GM18861 (cell line): Measurements from ENCODE around the gene WDFY4.

Source experiments
- ATAC-seq: cut with Tn5 transposase; IDR thresholded peaks from one replicate; pipeline ENCODE4 v1.9.1; 2021; ENCODE audit not compliant: unreplicated experiment

The WDFY4 gene

DNA sequence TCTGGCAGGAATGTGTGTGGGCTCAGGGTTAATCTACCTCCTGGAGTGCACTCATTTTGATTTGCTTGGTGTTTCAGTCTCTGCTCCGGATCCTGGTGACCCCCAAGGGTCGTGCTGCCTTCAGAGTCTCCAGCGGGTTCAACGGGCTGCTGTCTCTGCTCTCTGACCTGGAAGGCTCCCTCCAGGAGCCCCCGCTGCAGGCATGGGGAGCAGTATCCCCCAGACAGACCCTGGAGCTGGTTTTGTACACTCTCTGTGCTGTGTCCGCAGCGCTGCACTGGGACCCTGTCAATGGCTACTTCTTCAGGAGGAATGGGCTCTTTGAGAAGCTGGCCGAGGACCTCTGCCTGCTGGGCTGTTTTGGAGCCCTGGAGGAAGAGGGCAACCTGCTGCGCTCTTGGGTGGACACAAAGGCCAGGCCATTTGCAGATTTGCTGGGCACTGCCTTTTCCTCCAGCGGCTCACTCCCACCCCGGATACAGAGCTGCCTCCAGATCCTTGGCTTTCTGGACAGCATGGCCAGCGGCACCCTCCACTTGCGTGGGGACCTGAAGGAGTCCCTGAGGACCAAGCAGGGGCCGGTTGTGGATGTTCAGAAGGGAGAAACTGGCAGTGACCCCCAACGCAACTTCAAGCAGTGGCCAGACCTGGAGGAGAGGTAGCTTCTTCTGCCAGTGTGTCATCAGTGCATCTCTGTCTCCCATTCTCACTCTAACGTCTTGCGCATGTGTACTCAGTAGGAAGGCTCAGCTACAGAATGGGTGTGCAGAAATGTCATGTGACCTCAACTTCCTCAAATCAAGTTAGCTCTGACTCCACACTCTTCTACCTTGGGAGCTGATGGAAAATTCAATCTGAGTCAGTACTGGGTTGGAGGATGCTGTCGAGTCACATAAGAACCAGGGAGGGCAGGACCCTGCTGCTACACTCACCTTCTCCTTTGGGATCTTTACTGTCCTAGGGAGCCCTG is 58.5 kb downstream of the WDFY4 start:
- ATAC-seq = no peak

DNA sequence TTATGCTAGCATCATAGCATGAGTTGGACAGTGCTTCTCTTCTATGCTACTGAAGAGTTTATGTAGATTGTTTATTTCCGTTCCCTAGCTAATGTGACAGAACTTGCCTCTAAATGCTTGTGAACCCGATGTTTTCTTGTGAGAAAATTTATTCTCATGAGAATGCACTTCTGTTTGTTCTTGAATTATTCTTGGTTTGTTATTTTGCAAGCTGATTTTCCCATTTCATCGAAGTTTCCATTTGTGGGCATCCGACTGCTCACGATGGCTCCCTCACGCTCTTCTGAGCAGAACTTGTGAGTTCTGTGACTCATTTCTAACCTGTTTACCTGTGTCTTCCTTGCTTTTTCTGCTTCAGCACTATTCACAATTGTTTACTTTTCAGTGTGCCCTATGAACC is 59.9 kb downstream of the WDFY4 start:
- no peak for ATAC-seq

DNA sequence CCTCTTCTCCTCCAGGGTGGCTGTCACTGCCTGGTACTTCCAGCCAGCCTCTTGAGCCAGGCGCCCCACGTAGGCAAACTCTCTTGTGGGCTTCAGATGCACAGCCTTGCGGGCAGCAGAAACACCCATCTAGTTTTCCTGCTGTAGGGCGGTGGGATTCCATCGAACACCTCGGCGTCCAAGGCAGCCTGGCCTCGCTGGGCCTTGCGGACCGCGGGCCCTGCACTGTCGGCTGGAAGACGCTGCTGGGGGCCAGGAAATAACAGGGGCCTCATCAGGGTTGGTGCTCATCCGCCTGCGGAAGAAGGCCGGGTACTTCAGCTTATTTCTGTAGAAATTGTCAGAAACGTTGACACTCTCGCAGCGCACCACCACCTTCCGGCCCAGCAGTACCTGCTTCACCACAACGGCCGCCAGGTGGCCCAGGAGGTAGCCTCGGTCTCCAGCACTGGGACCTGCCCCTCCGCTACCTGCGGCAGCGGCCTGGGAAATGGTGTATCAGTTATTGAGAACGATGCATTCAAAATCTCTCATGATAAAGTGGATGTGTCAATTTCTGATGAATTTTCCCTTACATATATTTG is 61.1 kb downstream of the WDFY4 start:
- no peak for ATAC-seq

DNA sequence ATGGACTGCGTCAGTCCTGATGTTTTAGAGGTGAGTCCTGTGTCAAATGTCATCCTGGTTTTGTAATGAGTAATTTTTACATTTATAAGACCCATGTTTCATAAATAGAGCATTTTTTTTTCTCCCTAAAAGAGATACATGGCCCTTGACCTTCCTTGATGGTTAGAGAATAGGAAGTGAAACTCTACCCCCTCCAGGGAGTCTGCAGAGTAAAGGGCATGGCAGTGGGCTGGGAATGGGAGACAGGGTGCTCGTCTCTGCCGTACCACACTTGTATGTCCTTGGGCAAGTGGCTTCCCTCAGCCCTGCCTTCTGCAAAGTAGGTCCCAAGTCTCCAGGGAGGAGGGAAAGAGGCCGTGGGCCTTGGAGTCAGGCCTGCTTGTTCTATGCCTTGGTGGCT is 63.9 kb downstream of the WDFY4 start:
- peak; percentile 33 for ATAC-seq

DNA sequence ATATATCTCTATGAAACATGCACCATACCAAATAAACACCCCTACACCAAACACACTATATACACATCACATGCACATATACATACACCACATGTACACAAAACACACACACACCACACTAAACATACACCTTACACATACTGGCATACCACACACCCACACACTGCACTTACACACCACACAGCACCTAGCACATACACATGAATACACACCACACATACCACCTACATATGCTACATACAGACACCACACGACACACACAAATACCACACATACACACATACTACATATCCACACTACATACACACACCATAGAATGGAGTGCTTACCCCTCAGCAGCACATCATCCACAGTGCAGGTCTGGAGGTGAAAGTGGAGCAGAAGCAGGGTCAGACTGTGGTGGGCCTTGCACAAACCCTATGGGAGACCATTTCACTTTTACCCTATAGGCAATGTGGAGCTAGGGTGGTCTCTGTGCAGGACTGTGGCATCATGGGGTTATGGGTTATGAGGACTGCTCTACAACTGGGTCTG is 64.6 kb downstream of the WDFY4 start:
- ATAC-seq = no peak

DNA sequence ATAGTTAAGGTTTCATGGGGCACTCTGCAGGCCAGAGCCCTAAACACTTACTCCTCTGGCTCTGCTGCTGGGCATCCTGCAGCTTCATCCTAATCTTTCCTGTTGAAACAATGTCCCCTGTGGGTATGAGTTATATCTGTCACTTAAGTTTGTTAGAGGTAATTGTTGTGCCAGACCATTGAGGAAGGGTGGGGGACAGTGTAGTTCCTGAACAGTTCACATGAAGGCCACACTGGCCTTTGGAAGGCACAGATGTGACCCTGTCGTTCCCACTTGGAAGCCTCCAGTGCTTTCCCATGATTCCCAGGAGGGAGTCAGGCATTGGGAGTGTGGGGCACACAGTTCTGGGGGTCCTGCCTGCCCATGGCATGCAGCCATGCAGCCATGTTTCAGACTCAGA is 65.3 kb downstream of the WDFY4 start:
- ATAC-seq = no peak

DNA sequence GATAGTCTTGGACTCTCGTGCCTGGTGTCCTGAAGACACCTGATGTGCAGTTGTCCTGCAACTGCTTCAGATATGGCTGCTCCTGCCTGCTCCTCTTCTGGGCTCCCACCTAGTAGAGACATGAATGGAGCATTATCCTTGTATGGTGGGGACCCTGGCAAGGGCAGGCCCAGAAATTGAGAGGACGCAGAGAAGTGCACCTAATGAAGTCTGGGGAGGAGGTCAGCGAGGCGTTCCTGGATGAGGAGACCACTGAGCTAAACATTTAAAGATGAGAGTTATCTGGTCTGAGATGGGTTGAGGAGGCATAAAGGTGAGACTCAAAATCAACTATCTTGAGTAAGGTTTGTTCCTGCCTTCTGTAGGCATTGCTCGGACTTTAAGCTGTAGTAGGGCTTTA is 66.3 kb downstream of the WDFY4 start:
- no peak for ATAC-seq

DNA sequence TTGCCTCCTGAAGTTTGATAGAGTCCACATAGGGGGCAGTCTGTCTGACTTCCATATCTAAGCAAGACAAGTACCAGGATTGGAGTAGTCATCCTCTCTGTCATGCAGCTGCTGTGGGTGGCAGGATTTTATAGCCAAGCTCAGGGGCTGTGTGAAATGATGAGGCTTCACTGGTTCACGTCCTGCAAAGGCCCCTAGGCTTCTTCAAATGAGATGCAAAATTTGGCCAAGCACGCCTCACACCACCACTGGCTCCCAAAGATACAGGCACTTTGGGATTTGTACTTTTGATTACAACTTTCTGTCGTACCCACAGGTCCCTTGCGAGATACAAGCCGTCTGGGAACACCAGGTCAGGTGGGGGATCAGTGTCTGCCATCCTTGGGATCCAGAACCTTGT is 67.1 kb downstream of the WDFY4 start:
- no peak for ATAC-seq

DNA sequence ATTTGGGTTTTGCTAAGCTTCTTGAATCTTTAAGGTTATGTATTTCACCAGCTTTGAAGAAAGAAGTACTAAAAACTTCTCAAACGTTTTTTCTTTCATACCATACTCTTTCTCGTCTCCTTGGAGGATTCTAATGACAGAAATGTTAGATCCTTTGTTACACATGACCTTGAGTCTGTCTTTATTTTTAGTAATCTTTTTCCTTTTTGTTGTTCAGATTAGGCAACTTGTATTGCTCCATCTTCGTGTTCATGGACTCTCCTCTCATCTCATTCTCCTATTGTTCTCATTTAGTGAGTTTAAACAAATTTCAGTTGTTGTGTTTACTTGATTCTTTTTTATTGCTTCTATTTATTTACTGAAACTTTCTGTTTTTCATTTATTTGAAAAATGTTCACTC is 73.7 kb downstream of the WDFY4 start:
- no peak for ATAC-seq

DNA sequence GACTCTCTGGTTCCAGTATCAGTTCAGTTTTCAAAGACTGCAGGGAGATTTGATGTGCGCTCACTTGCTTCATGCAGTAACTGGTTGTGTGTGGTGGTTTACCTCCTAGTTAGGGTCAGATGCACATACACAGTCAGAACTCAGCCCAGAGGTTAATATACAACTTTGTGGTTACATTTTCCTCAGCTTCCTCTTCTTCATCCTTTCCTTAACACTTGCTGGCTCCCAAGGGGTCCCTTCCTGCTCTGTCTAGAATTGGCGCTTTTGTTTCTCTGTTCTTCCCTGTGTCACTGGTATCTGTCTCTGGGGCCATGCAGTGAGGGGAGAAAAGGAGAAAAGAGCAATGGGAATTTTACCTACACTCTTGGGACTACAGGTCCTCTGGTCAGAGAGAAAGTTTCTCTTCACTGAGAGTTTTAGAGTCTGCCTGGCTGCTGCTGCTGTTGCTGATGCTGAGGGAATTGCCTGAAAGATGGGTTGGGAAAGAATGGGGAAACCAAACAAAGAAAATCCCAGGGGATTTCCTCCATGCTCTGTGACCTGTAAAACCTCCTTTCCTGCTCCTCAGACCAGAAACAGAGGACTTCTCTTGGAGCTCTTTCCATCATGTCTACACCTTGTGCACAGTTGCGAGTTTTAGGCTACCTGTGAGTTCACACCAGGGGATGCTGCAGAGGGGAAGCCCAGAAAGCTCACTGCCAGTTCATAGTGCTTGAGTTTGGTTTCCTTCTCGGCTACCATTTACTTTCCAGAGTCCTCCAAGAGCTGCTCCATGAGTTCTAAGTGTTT is 74.6 kb downstream of the WDFY4 start:
- ATAC-seq = peak; percentile 93

DNA sequence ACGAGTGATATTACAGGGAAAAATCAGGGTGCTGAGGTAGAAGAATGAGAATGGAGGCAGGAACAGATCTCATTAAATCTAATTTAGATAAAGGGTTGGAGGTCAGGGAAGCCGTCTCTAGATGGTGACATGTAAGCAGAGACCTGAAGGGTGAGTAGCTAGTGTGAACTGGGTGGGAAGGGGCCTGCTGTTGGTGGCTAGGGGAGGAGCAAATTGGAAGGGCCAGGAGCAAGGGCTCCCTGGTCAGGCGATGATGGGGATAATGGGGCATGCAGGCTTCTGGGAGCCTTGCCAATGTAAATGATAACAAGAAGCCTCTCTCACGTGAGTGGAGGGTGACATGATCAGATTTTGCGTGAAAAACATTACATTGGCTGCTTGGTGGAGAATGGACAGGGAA is 76.3 kb downstream of the WDFY4 start:
- no peak for ATAC-seq

DNA sequence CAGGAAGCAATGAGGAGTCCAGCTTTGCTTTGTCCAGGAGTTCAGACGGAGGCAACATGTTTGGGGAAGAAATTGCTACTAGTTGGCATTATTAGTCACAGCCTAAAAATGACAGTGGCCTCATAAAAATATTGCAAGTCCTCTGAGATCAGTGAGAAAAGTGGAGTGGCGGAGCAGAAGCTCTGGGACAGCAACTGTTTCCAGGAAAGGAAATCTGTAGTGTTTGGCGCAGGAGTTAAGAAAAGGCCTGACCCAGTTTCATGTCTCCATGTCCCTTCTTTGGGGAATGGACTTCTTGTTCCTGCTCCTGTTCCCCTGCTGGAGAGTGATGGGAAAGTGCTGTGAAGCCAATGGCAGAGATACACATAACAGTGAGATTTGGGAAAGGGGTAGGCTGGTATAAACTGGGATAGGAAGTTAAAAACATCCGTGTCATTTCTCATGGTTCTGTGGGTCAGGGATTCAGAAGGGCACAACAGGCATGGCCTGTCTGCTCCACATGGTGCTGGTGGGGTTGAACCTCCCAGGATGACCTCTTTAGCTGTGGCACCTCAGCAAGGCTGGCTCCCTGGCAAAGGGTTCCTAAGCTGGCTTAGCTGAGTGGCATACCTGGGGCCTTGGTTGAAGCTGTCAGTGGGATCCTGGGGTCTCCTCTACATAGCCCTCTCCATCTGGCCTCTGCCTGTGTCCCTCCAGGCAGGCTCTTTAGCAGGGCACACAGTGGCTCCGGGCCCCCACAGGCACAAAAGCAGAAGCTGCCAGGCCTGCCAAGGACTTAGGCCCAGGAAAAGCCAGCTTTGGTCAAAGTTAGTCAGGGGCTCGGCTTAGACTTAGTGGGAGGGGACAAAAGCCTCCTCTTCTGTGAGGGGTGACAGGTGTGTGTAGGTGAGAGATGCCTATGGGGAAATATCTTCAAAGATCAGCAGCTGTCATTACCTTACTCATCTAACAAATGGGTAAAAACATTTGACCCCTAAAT is 77.7 kb downstream of the WDFY4 start:
- no peak for ATAC-seq

DNA sequence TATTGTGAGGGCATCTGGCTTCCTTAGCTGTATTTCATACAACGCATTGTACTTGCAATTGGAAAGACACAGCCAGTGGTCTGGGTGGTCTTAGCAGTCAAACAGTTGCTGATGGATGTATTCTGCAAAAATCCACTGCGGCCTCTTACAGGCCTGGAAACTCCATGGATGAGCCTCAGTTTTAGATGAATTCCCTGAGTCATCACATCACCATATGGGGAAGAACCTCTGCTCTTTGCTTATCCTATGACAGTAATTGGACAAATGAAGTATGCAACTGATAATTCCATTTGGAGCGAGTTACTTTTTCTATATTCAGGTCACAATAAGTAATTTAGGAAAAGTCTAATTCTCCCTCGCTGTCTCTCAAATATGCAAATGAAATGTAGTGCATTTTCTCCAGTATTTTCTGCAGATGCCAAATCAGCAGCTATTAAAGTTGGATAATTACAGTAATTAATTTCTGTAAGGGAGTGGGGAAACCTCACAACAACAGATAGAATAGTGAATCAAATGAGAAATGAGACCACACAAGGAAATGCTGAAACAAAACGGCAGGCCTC is 78.8 kb downstream of the WDFY4 start:
- no peak for ATAC-seq

DNA sequence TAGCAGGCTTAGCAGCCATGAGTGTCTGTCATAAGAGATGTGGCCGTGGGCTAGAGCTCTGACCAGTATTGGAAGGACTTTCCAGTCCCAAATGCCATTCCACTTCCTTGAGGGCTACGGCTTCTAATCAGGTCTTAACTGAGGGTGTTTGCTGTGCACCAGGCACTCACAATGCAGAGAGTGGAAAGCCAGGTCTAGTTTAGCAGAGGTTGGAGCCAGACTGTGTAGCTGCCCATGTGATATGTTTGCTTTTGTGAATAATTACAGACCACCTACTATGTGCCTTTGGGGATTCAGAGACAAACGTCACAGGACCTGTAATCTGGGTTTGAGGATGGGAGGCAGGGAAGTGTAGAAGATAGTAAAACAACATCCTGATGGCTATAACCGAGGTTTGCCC is 79.8 kb downstream of the WDFY4 start:
- ATAC-seq = no peak

DNA sequence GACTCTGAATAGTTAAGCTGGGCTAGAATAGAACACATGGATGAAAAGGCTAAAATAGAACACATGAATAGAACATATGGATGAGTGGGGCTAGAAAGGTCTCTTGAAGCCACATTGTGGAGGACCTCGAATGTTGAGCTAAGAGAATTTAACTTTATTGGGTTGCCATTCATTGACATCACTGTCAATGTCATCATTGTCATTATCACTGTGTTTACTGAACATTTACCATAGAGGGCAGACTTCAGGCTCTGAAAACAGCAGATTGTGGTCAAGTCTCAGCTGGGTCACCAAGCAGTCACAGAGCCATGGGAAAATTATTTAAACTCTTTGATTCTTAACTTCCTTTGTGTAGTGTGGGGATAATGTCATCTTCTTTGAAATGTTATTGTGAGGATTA is 80.4 kb downstream of the WDFY4 start:
- ATAC-seq = peak; percentile 50

DNA sequence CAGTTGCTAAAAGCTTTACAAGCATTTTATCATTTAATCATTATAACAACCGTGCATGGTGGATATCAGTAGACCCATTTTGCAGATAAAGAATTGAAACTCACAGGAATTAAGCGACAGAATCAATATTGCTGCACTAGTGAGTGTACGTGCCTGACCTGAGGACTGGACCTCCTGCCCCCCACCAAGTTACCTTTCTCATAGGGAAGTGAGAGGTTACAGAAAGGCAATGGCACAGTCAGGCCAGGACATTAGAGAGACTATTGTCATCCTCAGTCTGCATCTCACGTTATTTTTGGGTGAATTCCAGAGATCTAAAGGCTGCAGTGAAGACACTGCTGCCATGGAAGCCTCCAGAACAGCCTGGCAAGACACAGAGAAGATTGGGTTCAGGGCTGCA is 80.9 kb downstream of the WDFY4 start:
- ATAC-seq = no peak

DNA sequence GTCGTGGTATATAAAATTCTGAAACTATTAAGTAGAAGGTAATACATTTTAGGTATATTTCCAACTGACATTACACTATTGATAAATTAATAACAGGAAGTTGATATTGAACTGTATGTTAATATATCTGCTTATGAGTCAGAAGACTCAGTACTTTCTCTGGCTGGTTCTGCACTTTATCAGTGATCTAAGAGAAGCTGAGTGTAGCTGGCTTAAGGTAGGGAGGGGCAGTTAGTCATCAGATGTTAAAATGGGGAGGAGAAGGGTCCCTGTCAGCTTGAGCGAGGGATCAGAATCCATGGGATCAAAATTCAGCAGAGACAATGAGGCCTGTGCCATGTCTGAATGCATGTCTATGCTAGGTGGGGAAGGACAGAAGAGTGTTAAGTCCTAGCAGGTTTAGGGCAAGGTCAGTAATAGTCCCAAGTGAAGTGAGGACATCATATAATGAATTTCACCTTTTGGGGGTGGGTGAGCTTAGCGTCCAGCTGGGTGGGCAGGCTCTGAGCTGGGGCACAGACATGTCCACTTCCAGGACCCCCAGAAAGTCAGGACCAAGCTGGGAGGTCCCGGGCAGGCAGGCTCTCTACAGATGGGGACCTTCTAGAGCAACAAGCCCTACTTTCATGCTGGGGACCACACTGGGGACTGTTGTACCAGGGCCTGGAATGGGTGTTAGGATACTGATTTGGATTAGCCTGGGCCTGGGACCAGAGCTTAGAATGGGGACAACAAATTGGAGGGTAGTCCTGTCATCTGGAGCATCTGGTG is 82.9 kb downstream of the WDFY4 start:
- no peak for ATAC-seq

DNA sequence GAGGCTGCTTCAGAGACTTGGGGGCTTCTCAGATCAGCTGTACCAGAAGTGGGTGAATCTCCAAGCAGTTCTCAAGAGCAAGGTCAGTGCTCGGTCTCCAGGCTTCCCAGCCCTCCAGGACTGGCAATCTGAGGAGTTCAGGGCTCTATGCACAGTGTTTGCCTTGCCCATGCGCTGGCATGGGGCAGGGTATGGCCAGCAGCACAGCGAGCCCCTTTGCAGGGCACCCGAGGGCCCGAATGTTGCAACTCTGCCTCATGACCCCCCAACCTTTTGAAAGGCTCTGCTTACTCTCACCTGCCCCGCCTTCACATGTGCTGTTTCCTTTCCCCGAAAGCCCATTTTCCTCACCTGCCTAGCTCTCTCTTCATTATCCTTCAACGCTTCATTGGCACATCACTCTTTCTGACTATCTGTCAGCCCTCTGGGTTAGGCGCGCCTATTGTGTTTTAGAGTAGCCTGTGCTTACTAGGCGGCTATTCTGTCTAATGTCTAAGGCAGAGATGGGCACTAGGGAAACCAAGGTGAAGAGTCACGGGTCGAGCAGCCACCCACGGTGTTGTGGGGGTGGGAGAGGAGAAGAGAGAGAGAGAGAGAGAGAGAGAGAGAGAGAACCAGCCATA is 83.6 kb downstream of the WDFY4 start:
- ATAC-seq = no peak

DNA sequence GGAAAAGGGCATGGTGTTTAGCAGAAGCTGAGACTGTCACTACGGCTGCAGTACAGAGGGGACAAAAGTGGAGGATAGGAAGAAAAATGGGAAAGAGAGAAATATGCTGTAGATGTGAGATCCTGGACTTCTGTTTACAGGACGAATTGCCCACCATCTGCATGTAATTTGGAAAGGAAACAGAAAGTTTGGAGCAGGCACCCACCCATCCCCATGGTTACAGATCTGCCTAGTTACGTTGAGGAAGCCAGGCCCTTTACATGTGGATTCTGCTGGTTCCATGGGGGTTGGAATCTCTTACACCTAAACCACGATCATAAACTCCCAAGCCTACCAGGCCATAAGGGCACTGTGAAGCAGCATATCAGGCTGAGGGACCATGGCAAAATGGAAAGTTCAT is 84.3 kb downstream of the WDFY4 start:
- ATAC-seq = no peak
